Stromal cell of bone marrow (primary cell): ENCODE data around the gene SGO1.
A peak's percentile ranks its signal among the peaks of the same experiment; 100 is the strongest.
"Not testable (repeated sequence)": the region's sequence is repeated elsewhere in the genome, so short reads cannot be mapped to it uniquely, and the experiment has no call there.

Experiments
- DNase-seq: peaks from one replicate; pipeline ENCODE4 v3.0.0-alpha.2; 2012; ENCODE audit warnings: low read depth

The SGO1 gene

DNA sequence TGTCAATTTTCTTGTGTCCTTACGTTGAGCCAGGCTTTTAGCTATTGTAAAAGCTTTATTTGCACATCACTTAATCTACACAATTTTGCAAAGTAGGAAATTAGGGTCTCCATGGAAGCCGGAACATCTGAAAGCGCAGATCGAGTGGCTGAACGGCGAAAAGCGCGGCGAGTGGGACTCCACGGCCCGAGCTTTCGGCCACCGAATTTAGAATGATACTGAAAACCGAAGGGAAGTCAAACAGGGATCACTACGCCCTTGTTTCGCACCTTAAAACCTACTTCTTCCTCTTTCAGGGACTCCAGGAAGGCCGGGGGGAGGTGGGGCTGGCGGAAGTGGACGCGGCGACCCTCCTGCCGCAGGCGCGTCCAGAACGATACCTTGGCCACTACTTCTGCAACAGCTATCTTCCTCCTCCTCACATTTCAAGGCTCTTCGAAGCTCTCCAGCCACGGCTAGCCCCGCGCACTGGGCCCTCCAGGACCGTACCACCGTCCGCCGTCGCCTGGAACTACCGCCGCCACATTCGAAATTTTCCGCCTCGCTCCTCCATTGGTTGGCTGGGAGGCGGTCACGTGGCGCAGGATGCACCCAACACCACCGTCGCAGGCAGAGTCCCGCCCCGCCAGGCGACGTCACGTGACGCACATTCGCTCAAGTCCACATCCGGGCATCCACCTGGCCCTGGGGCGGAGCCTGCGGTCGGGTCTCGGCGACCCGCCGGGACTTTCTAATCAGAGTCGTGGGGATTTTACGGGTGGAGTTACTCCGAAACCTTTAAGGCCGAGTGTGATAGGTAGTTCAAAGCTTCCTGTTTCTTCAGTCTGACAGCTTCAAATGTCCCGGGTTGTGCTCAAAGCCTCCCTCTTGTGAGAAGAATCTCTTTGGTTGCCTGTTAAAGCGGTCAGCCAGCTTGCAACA is at the start of gene SGO1:
TSS of gene SGO1 (minus strand) at position 528 of the 921 bp plus-strand sequence. CDS start 2,179 bp downstream, outside the sequence.
- peak; percentile 96 for DNase-seq

DNA sequence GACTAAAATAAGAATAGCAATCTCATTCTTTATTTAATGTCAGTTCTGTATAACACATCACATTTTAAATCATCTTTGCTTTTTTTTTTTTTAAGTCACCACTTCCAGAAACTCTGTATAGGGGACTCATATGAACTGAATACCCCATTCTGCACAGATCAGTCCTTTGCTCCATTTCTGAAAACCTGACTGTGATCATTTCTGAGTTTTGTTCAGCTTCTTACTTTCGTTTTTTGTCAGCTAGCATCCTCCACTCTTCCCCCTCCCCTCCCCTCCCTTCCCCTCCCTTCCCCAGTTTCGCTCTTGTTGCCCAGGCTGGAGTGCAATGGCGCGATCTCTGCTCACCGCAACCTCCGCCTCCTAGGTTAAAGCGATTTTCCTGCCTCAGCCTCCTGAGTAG is 49.8 kb upstream of the SGO1 start:
- DNase-seq: no peak

DNA sequence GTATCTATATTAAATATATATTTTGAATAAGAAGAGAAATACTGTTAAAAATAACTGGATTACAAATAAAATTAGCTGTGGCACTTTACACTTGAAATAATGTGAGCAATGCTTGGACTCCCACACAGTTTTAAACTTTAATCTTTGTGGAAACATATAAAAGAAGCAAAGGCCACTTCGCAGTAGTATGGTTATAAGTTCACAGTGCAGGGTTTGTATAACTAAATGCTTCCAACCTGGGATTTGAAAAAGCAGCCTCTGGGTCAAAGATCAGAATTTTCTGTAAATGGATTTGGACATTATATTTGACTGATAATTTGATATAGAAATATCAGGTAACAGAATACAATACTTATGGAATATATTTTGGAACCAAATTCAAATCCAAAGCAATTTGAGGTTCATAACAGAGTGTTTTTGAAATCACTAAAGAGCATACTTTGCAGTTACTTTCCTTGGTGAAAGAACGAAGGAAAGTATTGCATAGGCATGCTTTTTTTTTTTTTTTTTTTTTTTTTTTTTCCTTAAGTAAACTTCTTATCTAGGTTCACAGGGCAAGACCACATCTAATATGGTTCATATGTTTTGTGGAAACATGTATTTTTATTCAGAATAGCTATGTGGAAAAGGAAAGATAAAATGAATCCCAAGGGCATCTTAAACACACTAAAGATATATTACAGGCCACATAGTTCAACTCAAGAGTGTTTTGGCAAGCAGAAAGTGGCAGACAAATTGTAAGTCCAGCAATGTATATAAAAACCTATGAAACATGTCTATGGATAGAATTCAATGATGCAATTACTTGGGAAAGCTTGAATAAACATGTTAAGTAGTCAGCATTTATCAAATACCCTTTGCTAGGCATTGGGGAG is 47.1 kb upstream of the SGO1 start:
- no peak for DNase-seq

DNA sequence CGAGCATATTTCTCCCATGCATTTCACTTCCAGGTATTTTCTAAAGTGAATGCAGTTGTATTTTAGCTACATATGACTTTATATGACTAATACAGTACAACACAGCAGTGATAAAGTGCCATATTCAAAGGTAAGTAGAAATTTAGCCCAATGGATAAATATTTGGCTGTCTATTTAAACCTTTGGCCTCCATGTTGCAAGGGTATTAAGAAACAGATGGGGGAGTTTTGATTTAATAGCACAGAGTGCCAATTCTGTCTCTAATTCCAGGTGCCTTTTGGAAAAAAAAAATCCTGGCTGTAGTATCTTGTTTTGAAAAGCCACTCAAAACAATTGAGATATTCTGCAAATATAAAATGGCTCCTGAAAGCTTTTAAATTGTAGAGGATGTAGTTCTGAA is 44.9 kb upstream of the SGO1 start:
- no peak for DNase-seq

DNA sequence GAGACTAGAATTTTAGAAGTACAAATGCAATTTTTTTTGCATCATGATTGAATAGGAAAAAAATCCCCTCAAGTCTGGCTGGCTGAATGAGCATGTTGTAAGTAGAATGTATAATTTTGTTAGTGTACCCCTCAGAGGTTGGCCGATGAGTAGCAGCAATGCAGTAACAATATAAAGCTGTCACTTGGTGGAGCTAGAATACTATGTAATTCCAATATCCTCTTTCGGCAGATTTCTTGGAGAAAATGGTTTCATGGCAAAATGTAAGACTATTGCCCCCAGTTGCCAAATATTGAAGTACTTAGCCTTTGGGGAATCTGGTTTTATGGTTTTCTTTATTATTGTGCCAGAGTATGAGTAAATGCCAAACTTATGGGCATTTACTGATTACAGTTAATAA is 39.8 kb upstream of the SGO1 start:
- peak; percentile 32 for DNase-seq

DNA sequence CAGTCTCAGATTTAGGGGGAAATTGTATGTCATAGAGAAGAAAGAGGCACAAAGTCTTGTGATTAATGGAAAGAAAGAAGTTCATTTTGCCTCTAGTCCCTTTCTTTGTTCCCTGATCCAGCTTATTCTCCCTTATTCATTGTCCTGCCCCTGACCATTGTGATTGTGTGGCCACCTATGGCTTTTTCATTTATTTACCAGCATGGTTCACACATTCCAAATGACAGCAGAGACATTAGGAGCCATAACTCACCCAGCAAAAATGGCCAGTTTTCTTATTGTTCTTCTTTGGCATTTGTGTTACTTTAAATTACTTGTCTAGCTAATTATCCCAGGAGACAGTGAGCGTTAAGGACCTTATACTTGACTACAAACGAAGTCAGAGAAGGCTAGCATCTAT is 36.3 kb upstream of the SGO1 start:
- DNase-seq: no peak

DNA sequence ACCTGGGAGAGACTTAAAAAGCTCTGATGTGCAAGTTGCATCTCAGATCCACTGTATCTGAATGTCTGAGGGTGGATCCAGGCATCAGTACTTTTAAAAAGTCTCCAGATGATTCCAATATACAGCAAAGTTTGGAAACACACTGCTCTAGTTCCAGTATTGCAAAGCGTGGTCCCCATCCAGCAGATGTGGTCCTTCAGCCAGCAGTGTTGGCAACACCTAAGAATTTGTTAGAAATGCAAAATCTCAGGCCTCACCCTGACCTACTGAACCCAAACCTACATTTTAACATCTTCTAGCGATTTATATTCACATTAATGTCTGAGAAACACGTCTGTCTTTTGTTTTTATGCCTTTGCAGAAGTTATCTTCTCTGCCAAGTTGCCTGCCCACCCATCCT is 32.2 kb upstream of the SGO1 start:
- no peak for DNase-seq

DNA sequence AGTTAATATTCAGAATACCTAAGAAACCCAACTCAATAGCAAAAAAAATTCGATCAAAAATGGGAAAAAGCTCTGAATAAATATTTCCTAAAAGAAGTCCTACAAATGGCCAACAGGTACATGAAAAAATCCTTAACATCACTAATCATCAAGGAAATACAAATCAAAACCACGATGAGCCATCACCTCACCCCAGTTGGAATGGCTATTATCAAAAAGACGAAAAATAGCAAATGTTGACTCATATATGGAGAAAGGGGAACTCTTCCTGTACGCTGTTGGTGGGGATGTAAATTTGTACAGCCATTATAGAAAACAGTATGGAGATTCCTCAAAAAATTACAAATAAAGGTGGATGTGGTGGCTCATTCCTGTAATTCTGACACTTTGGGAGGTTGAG is 29.6 kb upstream of the SGO1 start:
- no peak for DNase-seq

DNA sequence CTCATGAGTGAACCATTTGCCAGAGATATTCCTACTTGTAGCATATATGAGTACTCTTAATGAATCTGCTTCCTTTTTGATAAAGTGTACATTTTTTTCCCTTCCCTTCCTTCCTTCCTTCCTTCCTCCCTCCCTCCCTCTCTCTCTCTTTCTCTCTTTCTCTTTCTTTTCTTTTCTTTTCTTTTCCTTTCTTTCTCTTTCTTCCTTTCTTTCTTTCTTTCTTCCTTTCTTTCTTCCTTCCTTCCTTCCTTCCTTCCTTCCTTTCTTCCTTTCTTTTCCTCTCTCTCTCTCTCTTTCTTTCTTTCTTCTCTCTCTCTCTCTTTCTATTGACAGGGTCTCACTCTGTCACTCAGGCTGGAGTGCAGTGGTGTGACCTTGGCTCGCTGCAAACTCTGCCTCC is 27.5 kb upstream of the SGO1 start:
- not testable (repeated sequence) for DNase-seq

DNA sequence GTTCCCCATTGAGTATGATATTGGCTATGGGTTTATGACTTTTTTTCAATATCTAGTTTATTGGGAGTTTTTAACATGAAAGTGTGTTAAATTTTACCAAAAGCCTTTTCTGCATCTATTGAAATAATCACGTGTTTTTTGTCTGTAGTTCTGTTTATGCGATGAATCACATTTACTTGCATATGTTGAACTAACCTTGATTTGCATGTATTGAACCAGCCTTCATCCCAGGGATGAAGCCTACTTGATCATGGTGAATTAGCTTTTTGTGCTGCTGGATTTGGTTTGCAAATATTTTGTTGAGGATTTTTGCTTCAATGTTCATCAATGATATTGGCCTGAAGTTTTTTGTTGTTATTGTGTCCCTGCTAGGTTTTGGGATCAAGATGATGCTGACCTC is 21.9 kb upstream of the SGO1 start:
- DNase-seq: not testable (repeated sequence)

DNA sequence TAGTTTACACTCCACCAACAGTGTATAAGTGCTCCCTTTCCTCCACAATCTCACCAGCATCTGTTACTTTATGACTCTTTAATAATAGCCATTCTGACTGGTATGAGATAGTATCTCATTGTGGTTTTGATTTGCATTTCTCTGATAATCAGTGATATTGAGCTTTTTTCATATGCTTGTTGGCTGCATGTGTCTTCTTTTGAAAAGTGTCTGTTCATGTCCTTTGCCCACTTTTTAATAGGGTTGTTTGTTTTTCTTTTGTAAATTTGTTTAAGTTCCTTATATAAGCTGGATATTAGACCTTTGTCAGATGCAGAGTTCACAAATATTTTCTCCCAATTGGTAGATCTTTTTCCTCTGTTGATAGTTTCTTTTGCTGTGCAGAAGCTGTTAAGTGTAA is 19.9 kb upstream of the SGO1 start:
- not testable (repeated sequence) for DNase-seq

DNA sequence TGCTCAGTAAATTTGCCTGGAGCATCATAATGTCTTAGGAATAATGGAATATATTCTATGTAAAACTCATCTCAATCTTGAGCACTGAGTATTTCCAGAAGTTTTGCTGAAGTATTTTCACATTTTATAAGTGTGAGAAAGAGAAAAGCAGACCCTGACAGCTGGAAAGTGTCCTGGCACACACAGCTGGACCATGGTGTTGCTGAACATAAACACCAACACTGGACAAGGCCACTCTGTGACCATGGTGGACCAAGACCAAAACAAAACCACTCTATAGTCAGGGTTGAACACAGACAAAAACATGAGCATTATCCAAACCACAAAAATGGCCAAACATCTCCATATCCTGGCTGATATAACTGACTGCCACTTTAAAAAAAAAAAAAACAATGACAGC is 15.1 kb upstream of the SGO1 start:
- no peak for DNase-seq

DNA sequence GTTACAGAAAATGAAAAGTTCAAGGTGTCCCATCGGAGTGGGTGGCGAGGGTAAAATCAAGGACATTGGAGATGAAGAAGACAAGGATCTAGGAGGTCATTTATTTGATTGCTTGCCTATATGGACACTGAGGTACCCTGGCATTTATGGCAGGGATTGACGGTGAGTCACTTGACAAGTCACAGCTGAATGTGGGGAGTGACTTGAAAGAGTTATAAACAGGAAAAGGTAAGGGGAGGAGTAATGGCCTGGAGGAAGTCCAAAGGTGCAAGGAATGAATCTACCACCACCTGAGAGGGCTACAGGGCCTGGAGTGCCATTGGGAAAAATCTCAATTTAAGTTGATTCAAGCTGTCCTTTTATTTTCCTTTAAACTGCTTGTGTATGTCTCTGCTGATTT is 11.8 kb upstream of the SGO1 start:
- no peak for DNase-seq

DNA sequence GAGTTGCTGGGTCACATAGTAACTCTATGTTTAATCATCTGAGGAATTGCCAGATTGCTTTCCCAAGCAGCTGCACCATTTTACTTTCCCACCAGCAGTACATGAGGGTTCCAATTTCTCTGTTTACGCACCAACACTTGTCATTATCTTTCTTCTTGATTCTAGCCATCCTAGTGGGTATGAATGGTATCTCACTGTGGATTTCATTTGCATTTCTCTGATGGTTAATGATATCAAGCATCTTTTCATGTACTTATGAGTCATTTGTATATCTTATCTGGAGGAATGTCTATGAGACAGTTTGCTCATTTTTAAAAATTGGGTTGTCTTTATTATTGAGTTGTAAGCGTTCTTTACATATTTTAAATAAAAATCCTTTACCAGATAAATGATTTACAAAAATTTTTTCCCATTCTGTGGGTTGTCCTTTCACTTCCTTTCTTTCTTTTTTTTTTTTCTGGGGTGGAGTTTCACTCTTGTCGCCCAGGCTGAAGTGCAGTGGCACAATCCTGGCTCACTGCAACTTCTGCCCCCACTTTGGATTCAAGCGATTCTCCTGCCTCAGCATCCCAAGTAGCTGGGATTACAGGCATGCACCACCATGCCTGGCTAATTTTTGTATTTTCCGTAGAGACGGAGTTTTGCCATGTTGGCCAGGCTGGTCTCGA is 8.9 kb upstream of the SGO1 start:
- DNase-seq: no peak

DNA sequence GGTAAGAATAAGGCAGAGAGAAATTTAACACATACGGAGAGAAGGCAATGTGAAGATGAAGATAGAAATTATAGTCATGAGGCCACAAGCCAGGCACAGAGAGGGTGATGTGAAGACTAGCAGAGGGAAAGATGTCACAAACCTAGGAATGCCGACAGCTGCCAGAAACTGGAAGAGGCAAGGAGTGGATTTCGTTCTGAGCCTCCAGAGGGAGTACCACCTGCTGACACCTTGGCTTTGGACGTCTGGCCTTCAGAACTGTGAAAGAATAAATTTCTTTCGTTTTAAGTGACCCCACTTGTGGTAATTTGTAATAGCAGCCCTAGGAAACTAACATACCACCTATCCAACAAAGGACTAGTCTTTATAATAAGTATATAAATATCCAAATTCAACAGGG is 5.0 kb upstream of the SGO1 start:
- DNase-seq: no peak

DNA sequence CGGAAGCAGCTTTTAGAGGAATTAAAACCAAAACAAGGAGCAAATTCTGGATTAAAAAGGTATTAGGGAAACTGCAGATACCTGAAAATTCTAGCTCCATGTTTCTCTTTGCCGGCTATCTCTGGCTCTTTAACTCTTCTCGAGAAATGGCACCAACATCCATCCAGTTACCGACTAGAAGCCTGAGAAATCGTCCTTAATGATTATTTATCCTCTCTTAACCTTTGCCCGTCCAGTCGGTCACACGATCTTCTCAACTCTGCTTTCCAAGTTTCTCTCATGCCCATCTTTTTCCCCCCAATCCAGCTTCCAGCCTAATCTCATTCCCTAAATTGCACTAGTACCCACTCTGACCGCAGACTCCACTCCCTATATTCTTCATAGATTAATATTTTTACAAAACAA is 596 bp upstream of the SGO1 start:
- DNase-seq: no peak

DNA sequence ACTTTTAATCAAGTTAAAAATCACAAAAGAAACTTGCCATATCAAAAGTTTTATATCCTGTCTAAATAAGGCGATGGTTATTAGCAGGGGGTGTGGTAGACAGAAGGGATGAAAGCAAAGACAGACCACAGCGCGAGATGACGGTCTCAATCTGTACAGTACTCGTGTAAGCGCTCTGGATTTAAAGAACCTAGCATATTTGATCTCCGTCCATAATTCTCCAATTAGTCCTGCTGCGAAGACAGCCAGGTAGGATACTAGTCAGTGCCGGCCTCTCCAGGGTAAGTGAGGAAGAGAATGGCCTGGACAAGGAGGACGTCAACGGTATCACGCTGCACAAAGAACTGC is 701 bp downstream of the SGO1 start:
- DNase-seq: no peak

DNA sequence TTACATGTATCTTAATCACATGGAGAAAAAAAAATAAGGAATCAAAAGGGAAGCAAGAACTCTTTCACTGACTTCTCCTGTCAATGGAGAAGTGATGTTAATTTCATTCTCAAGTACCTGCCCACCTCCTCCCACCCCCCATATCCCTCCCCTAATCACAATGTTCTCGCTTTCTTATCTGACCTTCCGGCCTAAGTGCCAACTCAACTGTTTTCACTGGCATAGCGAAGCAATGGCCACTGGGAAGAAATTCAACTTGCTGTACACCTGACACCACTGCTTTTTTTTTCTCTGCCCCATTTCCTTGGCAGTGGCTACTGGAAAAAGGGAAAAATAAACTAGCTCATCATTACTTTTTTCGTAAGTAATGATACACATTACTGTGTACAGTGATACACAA is 3.8 kb downstream of the SGO1 start:
- no peak for DNase-seq

DNA sequence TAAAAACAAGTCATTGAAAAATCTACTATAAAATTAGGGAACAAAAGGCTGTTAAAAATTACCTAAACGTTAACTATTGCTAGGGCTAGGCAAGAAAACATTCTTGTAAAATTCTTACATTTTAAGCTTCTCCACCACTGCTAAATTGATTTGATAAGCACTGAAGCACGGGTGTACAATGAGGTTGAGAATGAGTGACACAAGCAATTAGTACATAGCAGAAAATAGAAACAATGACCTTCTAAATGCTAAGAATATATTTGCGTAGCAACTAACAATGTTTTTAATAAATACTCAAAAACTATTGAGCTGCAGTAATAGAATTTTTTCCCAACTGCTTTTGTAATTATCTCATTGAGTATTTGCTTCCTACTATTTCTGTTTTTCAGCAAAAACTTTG is 4.7 kb downstream of the SGO1 start:
- DNase-seq: no peak

DNA sequence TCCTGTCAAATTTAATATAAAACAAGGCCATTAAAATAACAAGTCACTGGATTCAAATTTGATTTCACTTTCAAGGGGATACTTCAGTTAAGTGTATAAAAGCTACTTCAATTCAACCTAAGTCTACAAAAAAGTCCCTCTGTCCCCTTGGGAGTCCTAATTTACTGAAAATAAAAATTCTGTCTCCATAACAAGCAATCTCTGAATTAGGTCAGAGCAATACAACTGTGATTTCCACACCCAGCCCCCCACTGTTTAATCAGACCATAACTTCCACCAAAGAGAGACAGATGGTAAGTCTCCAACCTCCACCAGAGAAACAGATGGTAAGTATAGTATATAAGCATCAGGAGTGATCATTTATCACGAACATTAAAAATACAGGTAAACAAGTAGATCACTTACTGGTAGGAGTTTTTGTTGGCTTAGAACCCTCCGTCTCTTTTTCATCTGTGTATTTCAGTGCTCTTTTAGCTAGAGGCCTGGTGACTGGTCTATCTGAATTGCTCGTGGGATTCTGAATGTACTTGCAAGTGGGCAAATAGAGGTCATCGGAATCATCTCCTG is 12.1 kb downstream of the SGO1 start:
- no peak for DNase-seq

DNA sequence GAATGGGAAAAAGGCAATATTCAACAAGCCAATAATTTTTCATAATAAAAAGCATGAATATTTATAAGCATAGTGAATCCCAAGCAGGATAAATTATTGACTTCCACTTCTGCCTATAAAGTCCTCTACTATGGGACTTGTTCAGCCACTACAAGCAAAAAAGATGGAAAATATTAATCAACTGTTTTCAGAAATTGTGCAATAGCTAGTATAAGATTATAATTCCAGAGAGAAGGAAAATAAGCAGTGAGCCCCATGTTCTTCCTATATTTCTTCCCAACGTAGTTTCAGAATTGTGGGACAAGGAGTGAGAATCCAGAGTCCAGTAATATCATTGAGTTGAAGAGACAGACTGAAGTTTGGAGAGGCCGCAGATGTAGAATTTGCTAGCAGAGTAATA is 24.3 kb downstream of the SGO1 start:
- DNase-seq: no peak

DNA sequence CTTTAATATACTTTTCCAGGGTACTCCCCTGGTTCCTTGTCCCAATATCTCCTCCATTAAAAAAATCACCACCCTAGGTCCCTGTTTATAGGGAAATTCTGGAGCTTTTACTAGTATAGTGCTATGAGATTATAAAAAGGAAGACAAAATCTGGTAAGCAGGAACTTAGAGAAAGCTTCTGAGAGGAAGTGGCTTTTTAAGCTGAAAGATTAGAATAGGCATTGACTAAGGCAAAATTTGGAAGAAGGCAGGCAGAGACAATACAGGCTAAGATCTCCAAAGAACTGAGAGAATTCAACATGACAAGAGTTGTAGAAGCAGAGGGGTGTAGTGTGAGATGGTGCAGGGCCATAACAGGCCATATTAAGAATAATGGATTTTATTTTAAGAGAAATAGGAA is 25.8 kb downstream of the SGO1 start:
- DNase-seq: no peak
